Measurements from ENCODE around the gene RER1.

Gene RER1

DNA sequence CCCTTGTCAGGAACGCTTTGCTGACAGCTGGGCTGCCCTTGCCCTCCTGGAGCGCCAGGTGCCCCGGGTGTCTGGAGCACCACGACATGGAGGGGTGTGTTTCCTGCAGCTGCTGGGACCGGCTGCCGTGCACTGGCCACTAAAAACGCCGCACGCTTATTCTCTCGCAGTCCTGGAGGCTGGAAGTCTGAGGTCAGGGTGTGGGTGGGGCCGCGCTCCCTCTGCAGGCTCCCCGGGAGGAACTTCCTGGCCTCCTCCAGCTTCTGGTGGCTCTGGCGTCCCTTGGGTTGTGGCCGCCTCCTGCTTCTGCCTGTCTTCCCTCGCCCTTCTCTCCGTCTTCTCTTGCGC lies 56.4 kb downstream of the RER1 start:
- Histone ChIP-seq H4K20me1 (ENCODE audit: low read depth, low read length) (no peaks in the 10 kb centered on the region), H3K27me3 (ENCODE audit: low read length) (no peaks in the 10 kb centered on the region)

DNA sequence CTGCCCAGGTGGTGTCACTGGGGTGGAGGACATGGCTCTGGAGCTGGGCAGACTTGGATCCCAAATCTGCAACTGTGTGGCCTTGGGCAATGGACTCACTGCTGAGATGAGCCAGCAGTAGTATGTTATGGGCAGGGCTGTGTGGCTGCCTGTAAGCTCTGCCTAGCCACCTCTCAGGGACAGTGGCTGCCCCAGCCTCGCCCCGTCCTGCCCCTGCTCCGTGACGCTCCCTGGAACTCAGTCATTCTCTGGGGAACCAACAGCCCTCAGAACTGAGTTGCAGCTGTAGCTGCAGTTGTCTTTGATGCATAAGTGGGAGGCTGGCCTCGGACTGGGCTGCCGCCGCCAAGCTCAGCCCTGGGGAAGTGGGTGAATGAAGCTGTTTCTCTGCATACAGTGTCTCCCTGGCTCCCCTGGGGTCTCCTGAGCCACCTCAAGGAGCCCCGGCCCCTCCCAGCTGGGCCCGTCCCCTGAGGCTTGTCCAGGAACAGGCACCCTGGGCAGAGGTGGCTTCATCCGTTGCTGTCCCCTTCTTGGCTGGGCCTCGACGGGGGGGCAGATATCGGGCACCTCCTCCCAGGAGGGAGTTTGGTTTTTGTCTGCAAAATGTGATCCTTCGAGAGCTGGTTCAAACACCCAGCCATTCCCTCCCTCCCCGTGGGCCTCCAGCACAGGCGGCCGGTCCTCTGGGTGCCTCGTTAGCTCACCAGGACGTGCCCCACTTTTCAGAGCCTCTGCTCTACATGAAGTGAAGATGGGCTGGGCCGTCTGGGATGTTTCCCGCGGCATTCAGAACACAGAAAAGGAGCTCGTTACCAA lies 58.2 kb downstream of the RER1 start:
- Histone ChIP-seq H4K20me1 (ENCODE audit: low read depth, low read length) (no peaks in the 10 kb centered on the region), H3K27me3 (ENCODE audit: low read length) (no peaks in the 10 kb centered on the region), H3K4me3 (ENCODE audit: insufficient read depth, low read length, poor library complexity, severe bottlenecking) (no peak overlapping the region), H3K9me2 (replicated peaks; ENCODE audit: insufficient read depth, low read length) (no peaks in the 10 kb centered on the region), H3F3A (ENCODE audit: insufficient read depth) (no peaks in the 10 kb centered on the region), H2AFZ (ENCODE audit: low read depth, low read length, severe bottlenecking) (no peak overlapping the region), H3K27ac (ENCODE audit: low read depth, low read length) (no peak overlapping the region), H3K79me2 (ENCODE audit: insufficient read depth, low read length) (no peaks in the 10 kb centered on the region), H3K9ac (ENCODE audit: low read length) (no peak overlapping the region), H3K36me3 (ENCODE audit: low read length) (no peaks in the 10 kb centered on the region), H3K4me2 (ENCODE audit: low read depth, low read length, poor library complexity, severe bottlenecking) (no peak overlapping the region), H3K9me3 (ENCODE audit: insufficient read depth, low read length) (no peaks in the 10 kb centered on the region)
- no peak for TF ChIP-seq EZH2phosphoT487 (conservative IDR thresholded peaks at IDR 0.05; ENCODE audit: low read length)
- TF ChIP-seq CTCF (IDR thresholded peaks at IDR 0.05; ENCODE audit: insufficient read depth, low read length, poor library complexity, severe bottlenecking) = no peak

More for the DNA sequence above, 56.4 kb downstream of the RER1 start:
- Histone ChIP-seq H2AFZ (ENCODE audit: low read depth, low read length, severe bottlenecking) (no peak overlapping the region), H3K9me3 (ENCODE audit: insufficient read depth, low read length) (no peaks in the 10 kb centered on the region), H3F3A (ENCODE audit: insufficient read depth) (no peaks in the 10 kb centered on the region), H3K27ac (ENCODE audit: low read depth, low read length) (no peak overlapping the region), H3K4me3 (ENCODE audit: insufficient read depth, low read length, poor library complexity, severe bottlenecking) (no peak overlapping the region), H3K36me3 (ENCODE audit: low read length) (no peaks in the 10 kb centered on the region), H3K9ac (ENCODE audit: low read length) (no peak overlapping the region), H3K79me2 (ENCODE audit: insufficient read depth, low read length) (no peaks in the 10 kb centered on the region), H3K4me2 (ENCODE audit: low read depth, low read length, poor library complexity, severe bottlenecking) (no peak overlapping the region), H3K9me2 (replicated peaks; ENCODE audit: insufficient read depth, low read length) (no peaks in the 10 kb centered on the region)
- TF ChIP-seq CTCF (IDR thresholded peaks at IDR 0.05; ENCODE audit: insufficient read depth, low read length, poor library complexity, severe bottlenecking) = no peak

DNA sequence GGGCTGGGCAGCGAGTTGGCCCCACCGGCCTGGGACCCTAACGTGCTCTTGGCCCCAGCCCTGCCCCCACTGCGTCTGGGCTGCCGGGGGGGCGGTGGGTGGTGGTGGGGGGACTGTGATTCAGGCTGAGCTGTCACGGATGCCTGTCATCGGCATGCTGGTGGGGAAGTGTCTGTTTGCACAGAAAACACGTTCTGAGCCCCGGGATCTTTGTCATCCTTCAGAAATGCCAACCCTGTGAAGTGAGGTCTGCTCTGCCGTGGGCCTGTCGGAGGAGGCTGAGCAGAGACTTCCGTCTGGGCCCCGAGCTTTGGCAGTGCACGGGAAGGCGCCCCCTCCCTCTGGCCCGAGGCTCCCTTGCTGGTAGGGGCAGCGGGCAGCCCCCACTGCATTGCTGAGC lies 60.1 kb downstream of the RER1 start:
- Histone ChIP-seq H3K9me3 (ENCODE audit: insufficient read depth, low read length) (no peaks in the 10 kb centered on the region), H3K4me2 (ENCODE audit: low read depth, low read length, poor library complexity, severe bottlenecking) (no peak overlapping the region), H3K27ac (ENCODE audit: low read depth, low read length) (no peak overlapping the region), H3K79me2 (ENCODE audit: insufficient read depth, low read length) (no peaks in the 10 kb centered on the region), H3K4me3 (ENCODE audit: insufficient read depth, low read length, poor library complexity, severe bottlenecking) (no peak overlapping the region), H3K9ac (ENCODE audit: low read length) (no peak overlapping the region), H3F3A (ENCODE audit: insufficient read depth) (no peaks in the 10 kb centered on the region), H2AFZ (ENCODE audit: low read depth, low read length, severe bottlenecking) (no peak overlapping the region), H4K20me1 (ENCODE audit: low read depth, low read length) (no peaks in the 10 kb centered on the region), H3K27me3 (ENCODE audit: low read length) (no peaks in the 10 kb centered on the region), H3K36me3 (ENCODE audit: low read length) (no peaks in the 10 kb centered on the region), H3K9me2 (replicated peaks; ENCODE audit: insufficient read depth, low read length) (no peaks in the 10 kb centered on the region)
- TF ChIP-seq CTCF (IDR thresholded peaks at IDR 0.05; ENCODE audit: insufficient read depth, low read length, poor library complexity, severe bottlenecking) = no peak
- TF ChIP-seq EZH2phosphoT487 (conservative IDR thresholded peaks at IDR 0.05; ENCODE audit: low read length) = no peak

Data from SU-DHL-6 (cell line).